ENCODE measurements around the gene KIAA1328.

Gene KIAA1328

GRCh38 chr18:37252342-37252741 lies 423.4 kb downstream of the KIAA1328 start:
- no peak overlapping the region for H3K4me3 ChIP-seq (ENCODE audit: low read length)
- TF ChIP-seq CTCF (conservative IDR thresholded peaks at IDR 0.05; ENCODE audit: low read length): no peak
- DNase-seq (ENCODE audit: low read depth): no peak

GRCh38 chr18:37252854-37253393 lies 424.0 kb downstream of the KIAA1328 start:
- no peak overlapping the region for H3K4me3 ChIP-seq (ENCODE audit: low read length)
- DNase-seq (ENCODE audit: low read depth): no peak

GRCh38 chr18:37253394-37254235 lies 424.7 kb downstream of the KIAA1328 start:
- TF ChIP-seq CTCF (conservative IDR thresholded peaks at IDR 0.05; ENCODE audit: low read length): no peak
- H3K4me3 ChIP-seq (ENCODE audit: low read length): no peak overlapping the region; the same call in 1 of the 2 replicates
- DNase-seq (ENCODE audit: low read depth): no peak

More at GRCh38 chr18:37252854-37253393, 424.0 kb downstream of the KIAA1328 start:
- TF ChIP-seq CTCF (conservative IDR thresholded peaks at IDR 0.05; ENCODE audit: low read length): no peak

GRCh38 chr18:37254236-37254754 lies 425.4 kb downstream of the KIAA1328 start:
- H3K4me3 ChIP-seq (ENCODE audit: low read length): no peak overlapping the region
- DNase-seq (ENCODE audit: low read depth): no peak
- TF ChIP-seq CTCF (conservative IDR thresholded peaks at IDR 0.05; ENCODE audit: low read length): no peak

GRCh38 chr18:37254973-37255372 lies 426.0 kb downstream of the KIAA1328 start:
- H3K4me3 ChIP-seq (ENCODE audit: low read length): no peak overlapping the region
- no peak for DNase-seq (ENCODE audit: low read depth)
- no peak for TF ChIP-seq CTCF (conservative IDR thresholded peaks at IDR 0.05; ENCODE audit: low read length)

GRCh38 chr18:37258131-37258530 lies 429.2 kb downstream of the KIAA1328 start:
- no peak for DNase-seq (ENCODE audit: low read depth)
- TF ChIP-seq CTCF (conservative IDR thresholded peaks at IDR 0.05; ENCODE audit: low read length): no peak
- no peak overlapping the region for H3K4me3 ChIP-seq (ENCODE audit: low read length)

GRCh38 chr18:37258819-37259218 lies 429.9 kb downstream of the KIAA1328 start:
- TF ChIP-seq CTCF (conservative IDR thresholded peaks at IDR 0.05; ENCODE audit: low read length): no peak
- H3K4me3 ChIP-seq (ENCODE audit: low read length): no peak overlapping the region
- DNase-seq (ENCODE audit: low read depth): no peak

Measured in AG10803 (cell line).